H1 (cell line): ENCODE data around the gene FCRLA. TPM values are rescaled to one million over a fixed set of nuclear protein-coding genes. Genes with fewer than 3 reads are reported as not detected.

Source experiments
- CTCF ChIA-PET: fragments of 300-600 bp; sonication (Branson Sonifier 250); formaldehyde crosslinking; loops from one replicate; lab custom pipeline; 2021; ENCODE audit not compliant: partially characterized antibody; lab: Charles Lee
- POLR2A ChIA-PET: fragments of 300-600 bp; sonication (Branson Sonifier 250); formaldehyde crosslinking; loops from one replicate; lab custom pipeline; 2021; ENCODE audit warnings: inconsistent platforms; ENCODE audit not compliant: partially characterized antibody; lab: Charles Lee
- DNase-seq, 2 experiments: peaks; one replicate each; pipeline versions ENCODE4 v3.0.0 to v3.0.0-alpha.2; 2010 to 2022; ENCODE audit warnings: low spot score in 2 of 2, low read depth in 1 of 2, mixed read lengths in 1 of 2
- FAIRE-seq: peaks from 2 replicates; lab custom pipeline; 2011; peaks lifted over from hg19 to GRCh38; lab: Jason Lieb, UNC
- H2AFZ ChIP-seq: 2 replicates; pipeline ENCODE4 v1.8.1; 2012; ENCODE audit warnings: low read length, inconsistent platforms
- H2AK5ac ChIP-seq: 2 replicates; pipeline ENCODE4 v1.6.1; 2013; ENCODE audit warnings: low read depth, low read length
- H2BK120ac ChIP-seq: replicated peaks from 2 replicates; pipeline ENCODE3; 2013; ENCODE audit warnings: low read depth, low read length, inconsistent platforms
- H2BK12ac ChIP-seq: 2 replicates; pipeline ENCODE4 v1.6.1; 2013; ENCODE audit warnings: low read depth, low read length
- H2BK15ac ChIP-seq: 2 replicates; pipeline ENCODE4 v1.6.1; 2013; ENCODE audit warnings: low read length
- H2BK20ac ChIP-seq: 2 replicates; pipeline ENCODE4 v1.6.1; 2013; ENCODE audit warnings: low read length
- H2BK5ac ChIP-seq: 2 replicates; pipeline ENCODE4 v1.6.1; 2013; ENCODE audit warnings: low read depth, low read length
- H3K14ac ChIP-seq: 2 replicates; pipeline ENCODE4 v1.6.1; 2013; ENCODE audit warnings: inconsistent platforms; ENCODE audit not compliant: insufficient read length
- H3K18ac ChIP-seq: 2 replicates; pipeline ENCODE4 v1.6.1; 2013; ENCODE audit warnings: low read length; ENCODE audit errors: extremely low read depth
- H3K23ac ChIP-seq: 2 replicates; pipeline ENCODE4 v1.6.1; 2013; ENCODE audit warnings: inconsistent platforms; ENCODE audit not compliant: insufficient read length
- H3K23me2 ChIP-seq: 2 replicates; pipeline ENCODE4 v1.6.1; 2013; ENCODE audit warnings: low read depth, low read length
- H3K27ac ChIP-seq: 2 replicates; pipeline ENCODE4 v1.6.1; 2011; ENCODE audit warnings: low read depth, low read length, inconsistent platforms
- H3K27me3 ChIP-seq, 4 experiments: replicated peaks in 1 of 4; 1 replicate in 1 of 4; 2 replicates in 3 of 4; pipeline versions ENCODE4 v1.6.1 to v1.8.1; 2011 to 2013; ENCODE audit warnings: low read length in 3 of 4, mild to moderate bottlenecking in 3 of 4, inconsistent platforms in 2 of 4, mixed read lengths in 2 of 4, moderate library complexity in 1 of 4; ENCODE audit not compliant: control insufficient read depth in 3 of 4, insufficient read depth in 3 of 4; ENCODE audit errors: extremely low read depth in 1 of 4
- H3K36me3 ChIP-seq, 4 experiments: 2 replicates each; pipeline versions ENCODE4 v1.6.1 to v1.8.1; 2011 to 2013; ENCODE audit warnings: mild to moderate bottlenecking in 4 of 4, low read length in 3 of 4, moderate library complexity in 2 of 4, control low read depth in 1 of 4, inconsistent platforms in 1 of 4; ENCODE audit not compliant: insufficient read depth in 4 of 4, control insufficient read depth in 2 of 4
- H3K4ac ChIP-seq: replicated peaks from 2 replicates; pipeline ENCODE3; 2013; ENCODE audit warnings: low read length, low read depth, mixed read lengths, inconsistent platforms; ENCODE audit not compliant: insufficient read length
- H3K4me1 ChIP-seq, 4 experiments: replicated peaks in 1 of 4; 1 replicate in 1 of 4; 2 replicates in 3 of 4; pipeline versions ENCODE4 v1.6.1 to v1.8.1; 2011 to 2013; ENCODE audit warnings: low read length in 3 of 4, inconsistent platforms in 2 of 4, mixed read lengths in 1 of 4; ENCODE audit not compliant: insufficient read depth in 4 of 4, control insufficient read depth in 3 of 4
- H3K4me2 ChIP-seq, 2 experiments: 2 replicates each; pipeline versions ENCODE4 v1.6.1 to v1.8.1; 2011 to 2013; ENCODE audit warnings: low read depth in 2 of 2, low read length in 2 of 2, control low read depth in 1 of 2, inconsistent platforms in 1 of 2, mild to moderate bottlenecking in 1 of 2; ENCODE audit not compliant: insufficient read depth in 1 of 2
- H3K4me3 ChIP-seq, 4 experiments: fragments of 200-600, 300-600 bp in 1 of 4; sonication (generic), shearing (Covaris generic), sonication (Bioruptor Twin) in 1 of 4; 2 replicates each; pipeline versions ENCODE4 v1.5.1 to v1.8.1; 2011 to 2016; ENCODE audit warnings: low read length in 4 of 4, low read depth in 3 of 4, control low read depth in 2 of 4, inconsistent platforms in 2 of 4, mild to moderate bottlenecking in 2 of 4, mixed read lengths in 1 of 4, moderate library complexity in 1 of 4; ENCODE audit not compliant: insufficient read depth in 2 of 4; ENCODE audit errors: extremely low read depth in 1 of 4
- H3K56ac ChIP-seq: replicated peaks from 2 replicates; pipeline ENCODE3; 2013; ENCODE audit warnings: low read depth, mild to moderate bottlenecking, mixed read lengths, low read length, inconsistent platforms; ENCODE audit not compliant: insufficient read length
- H3K79me1 ChIP-seq: 2 replicates; pipeline ENCODE4 v1.6.1; 2013; ENCODE audit warnings: low read depth, low read length, control low read depth
- H3K79me2 ChIP-seq, 2 experiments: 2 replicates each; pipeline versions ENCODE4 v1.6.1 to v1.8.1; 2012 to 2013; ENCODE audit warnings: low read length in 2 of 2, mild to moderate bottlenecking in 2 of 2, inconsistent platforms in 1 of 2; ENCODE audit not compliant: insufficient read depth in 2 of 2, control insufficient read depth in 1 of 2
- H3K9ac ChIP-seq, 4 experiments: replicated peaks in 1 of 4; 1 replicate in 1 of 4; 2 replicates in 3 of 4; pipeline versions ENCODE4 v1.6.1 to v1.8.1; 2011 to 2013; ENCODE audit warnings: low read depth in 3 of 4, low read length in 3 of 4, control low read depth in 2 of 4, mild to moderate bottlenecking in 2 of 4, moderate library complexity in 2 of 4, inconsistent platforms in 1 of 4; ENCODE audit errors: extremely low read depth in 1 of 4
- H3K9me3 ChIP-seq, 2 experiments: 2 replicates each; pipeline versions ENCODE4 v1.6.1 to v1.8.1; 2012 to 2013; ENCODE audit warnings: mild to moderate bottlenecking in 2 of 2, moderate library complexity in 2 of 2, control low read depth in 1 of 2, inconsistent platforms in 1 of 2, low read depth in 1 of 2, low read length in 1 of 2, mixed read lengths in 1 of 2; ENCODE audit not compliant: insufficient read depth in 2 of 2
- H4K20me1 ChIP-seq, 2 experiments: replicated peaks in 1 of 2; 2 replicates each; pipeline versions ENCODE3 to v1.8.1; 2011 to 2013; ENCODE audit warnings: inconsistent platforms in 2 of 2, low read length in 2 of 2, mild to moderate bottlenecking in 1 of 2; ENCODE audit not compliant: insufficient read depth in 2 of 2, control insufficient read depth in 1 of 2
- H4K5ac ChIP-seq: 2 replicates; pipeline ENCODE4 v1.6.1; 2013; ENCODE audit warnings: low read length, low read depth, mixed read lengths, inconsistent platforms; ENCODE audit not compliant: insufficient read length
- H4K8ac ChIP-seq: 2 replicates; pipeline ENCODE4 v1.8.0; 2013; ENCODE audit warnings: mild to moderate bottlenecking, moderate library complexity, low read length, inconsistent platforms; ENCODE audit not compliant: insufficient read depth; ENCODE audit errors: extremely low read depth
- H4K91ac ChIP-seq: replicated peaks from 2 replicates; pipeline ENCODE3; 2013; ENCODE audit warnings: low read length, mixed read lengths, inconsistent platforms; ENCODE audit not compliant: insufficient read length
- KDM1A ChIP-seq: fragments of 200-600, 300-600 bp; sonication (generic); IDR thresholded peaks from 2 replicates; pipeline ENCODE4 v1.7.1; 2016; ENCODE audit warnings: mild to moderate bottlenecking, low read length, borderline replicate concordance
- RFX5 ChIP-seq: IDR thresholded peaks from 2 replicates; pipeline ENCODE4 v1.6.1; 2011; ENCODE audit warnings: low read depth, low read length, improper control_type of control experiment, borderline replicate concordance
- SAP30 ChIP-seq: fragments of 300-600 bp; sonication (generic); IDR thresholded peaks from 2 replicates; pipeline ENCODE4 v1.7.1; 2012; ENCODE audit warnings: low read length, moderate library complexity, mild to moderate bottlenecking, inconsistent platforms; ENCODE audit not compliant: insufficient read depth, insufficient replicate concordance
- SP1 ChIP-seq: IDR thresholded peaks from 2 replicates; pipeline ENCODE4 v1.6.1; 2011; ENCODE audit warnings: low read depth, low read length
- YY1 ChIP-seq: IDR thresholded peaks from 2 replicates; pipeline ENCODE4 v1.6.1; 2011; ENCODE audit warnings: low read depth, mild to moderate bottlenecking, low read length
- WGBS, 2 experiments: shearing (Covaris generic) in 1 of 2; methylation state at CpG; one replicate each; pipeline versions ENCODE4 v1.1.6 to v1.1.7; 2013 to 2015; ENCODE audit warnings: low lambda C conversion rate in 2 of 2, mixed read lengths in 2 of 2, inconsistent platforms in 1 of 2, low coverage in 1 of 2, missing lambda C conversion rate in 1 of 2; ENCODE audit not compliant: insufficient replicate concordance in 2 of 2, insufficient coverage in 1 of 2, insufficient read length in 1 of 2; ENCODE audit errors: extremely low coverage in 1 of 2, missing lambda C conversion rate in 1 of 2; 5-methylcytosine and 5-hydroxymethylcytosine counted together
- polyA plus RNA-seq, 7 experiments: library from polyadenylated mRNA; depleted of rRNA in 3 of 7; stranded (reverse) in 5 of 7; unstranded in 2 of 7; fragments of >200 nt in 5 of 7; fragments of 200-250 nt in 2 of 7; gene quantifications; 1 replicate in 5 of 7; 2 replicates in 1 of 7; 4 replicates in 1 of 7; pipeline versions ENCODE4 v1.2.1 to v1.2.3, GENCODE V29; 2011 to 2013; ENCODE audit warnings: missing spikeins in 2 of 7, mixed read lengths in 2 of 7
- total RNA-seq: library from RNA; stranded (reverse); fragmentation: NEBNext Ultra II Directional; extraction: Animal tissue kit (Norgen Biotek cat#: 25700); gene quantifications from 2 replicates; pipeline ENCODE4 v1.2.1, GENCODE V29; 2021
- TF ChIP-seq, protein P1 (sequence below): IDR thresholded peaks from 2 replicates; pipeline ENCODE4 v1.6.1; 2011; ENCODE audit warnings: low read depth, mild to moderate bottlenecking, low read length; ENCODE audit not compliant: insufficient read depth

The FCRLA gene
- total and polyA plus RNA-seq, 2 of the 8 experiments (the other 6 are each of a cell fraction or from before 2014, with no cell fraction given), result not detected

DNA sequence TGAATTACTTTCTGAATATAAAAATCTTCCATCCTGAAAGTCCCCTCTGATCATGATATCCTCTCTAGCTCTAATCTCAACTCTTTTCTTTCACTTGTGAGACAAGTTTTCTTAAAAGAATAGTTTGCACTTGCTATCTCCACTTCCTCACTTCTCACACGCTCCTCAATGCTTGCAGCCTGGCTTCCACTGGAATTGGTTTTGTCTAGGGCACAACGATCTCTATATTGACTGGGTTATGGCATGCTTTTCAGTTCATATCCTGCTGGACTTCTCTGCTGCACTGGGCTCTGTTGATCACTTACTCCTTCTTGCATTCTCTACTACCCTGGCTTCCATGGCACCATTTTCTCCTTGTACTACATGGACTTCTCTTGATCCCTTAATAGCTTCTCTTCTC lies 474 bp downstream of the FCRLA start:
- Histone ChIP-seq H3K23me2 (no peaks in the 10 kb centered on the region), H4K20me1 (no peaks in the 10 kb centered on the region), H3K9ac (no peak overlapping the region), H3K56ac (no peak overlapping the region), H3K79me2 (no peaks in the 10 kb centered on the region), H3K23ac (no peak overlapping the region), H4K91ac (no peak overlapping the region), H2AFZ (no peak overlapping the region), H4K8ac (no peak overlapping the region), H3K4ac (no peak overlapping the region), H3K9me3 (no peaks in the 10 kb centered on the region), H4K5ac (no peak overlapping the region), H2BK120ac (no peak overlapping the region), H2BK12ac (no peak overlapping the region), H3K18ac (no peak overlapping the region), H3K27ac (no peak overlapping the region), H3K79me1 (no peaks in the 10 kb centered on the region), H3K36me3 (no peaks in the 10 kb centered on the region), H3K4me2 (no peak overlapping the region), H3K4me1 (no peaks in the 10 kb centered on the region), H2BK20ac (no peak overlapping the region), H3K14ac (no peak overlapping the region), H3K27me3 (peaks cover 0 to 2% (median 0%) of the 10 kb centered on the region in 4 experiments; a peak in 1 of 7 replicates), H2BK15ac (no peak overlapping the region), H2AK5ac (no peak overlapping the region), H3K4me3 (no peak overlapping the region), H2BK5ac (no peak overlapping the region)
- ChIA-PET CTCF (interaction anchor here (0.9 to 1.6 kb wide), 2 partner anchors 14 to 18 kb away, joined by 3 to 4 read pairs; no protein-coding TSS in a partner anchor), POLR2A (interaction anchor here (1.7 kb wide), 1 partner anchor 19 kb away, joined by 7 read pairs; no protein-coding TSS in a partner anchor)
- DNase-seq, result no peak
- no peak for FAIRE-seq
- 93% methylated on average over 2 of the region's 2 CpGs; no CpG with 5 or more reads in 1 of the 2 experiments for WGBS, 2 experiments
- TF ChIP-seq SAP30 (no peak), YY1 (no peak), SP1 (no peak), RFX5 (no peak), KDM1A (no peak)
- TF ChIP-seq, protein P1, sequence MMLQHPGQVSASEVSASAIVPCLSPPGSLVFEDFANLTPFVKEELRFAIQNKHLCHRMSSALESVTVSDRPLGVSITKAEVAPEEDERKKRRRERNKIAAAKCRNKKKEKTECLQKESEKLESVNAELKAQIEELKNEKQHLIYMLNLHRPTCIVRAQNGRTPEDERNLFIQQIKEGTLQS, result no peak
